HCEC 1CT (cell line): Measurements from ENCODE around the gene ADGRV1.

ENCODE experiments used
- DNase-seq: peaks from one replicate; pipeline ENCODE4 v3.0.0-alpha.2; 2017

The ADGRV1 gene

DNA sequence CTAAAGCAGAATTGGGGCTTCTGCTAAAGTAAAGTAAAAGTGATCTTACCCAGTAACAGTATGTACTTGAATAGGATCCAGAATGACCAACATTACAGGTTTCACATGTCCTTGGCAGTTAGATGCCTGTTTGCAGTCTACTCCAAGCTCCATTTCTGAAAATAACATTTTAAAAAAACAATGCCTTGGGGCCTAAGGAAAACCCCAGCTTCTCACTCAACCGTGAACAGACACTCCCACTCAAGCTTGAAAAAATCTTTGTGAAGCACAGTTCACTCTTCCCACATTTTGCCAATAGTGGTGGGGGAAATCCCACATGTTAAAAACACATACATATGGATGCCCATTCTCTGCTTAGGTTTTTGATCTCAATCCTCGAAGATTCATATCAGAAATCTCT, 520.4 kb downstream of the ADGRV1 start:
- DNase-seq: no peak

DNA sequence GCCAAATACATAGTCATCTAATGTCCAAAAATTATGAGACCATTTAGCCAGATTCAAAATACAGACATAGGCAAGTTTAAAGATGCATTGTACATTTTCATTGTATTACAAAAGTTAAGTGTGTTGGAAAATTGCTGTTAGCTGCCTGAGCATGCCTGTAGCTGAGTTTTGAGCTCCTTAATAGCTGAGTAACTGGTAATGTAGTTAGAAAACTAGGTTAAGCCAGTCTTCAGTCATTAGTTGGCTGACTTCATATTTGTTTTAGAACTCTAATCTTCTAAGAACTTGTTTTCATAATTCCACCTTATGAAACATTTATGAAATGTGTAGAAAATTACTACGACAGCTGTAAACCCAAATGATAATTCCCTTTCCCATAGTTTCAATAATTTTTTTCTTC, 531.2 kb downstream of the ADGRV1 start:
- no peak for DNase-seq

DNA sequence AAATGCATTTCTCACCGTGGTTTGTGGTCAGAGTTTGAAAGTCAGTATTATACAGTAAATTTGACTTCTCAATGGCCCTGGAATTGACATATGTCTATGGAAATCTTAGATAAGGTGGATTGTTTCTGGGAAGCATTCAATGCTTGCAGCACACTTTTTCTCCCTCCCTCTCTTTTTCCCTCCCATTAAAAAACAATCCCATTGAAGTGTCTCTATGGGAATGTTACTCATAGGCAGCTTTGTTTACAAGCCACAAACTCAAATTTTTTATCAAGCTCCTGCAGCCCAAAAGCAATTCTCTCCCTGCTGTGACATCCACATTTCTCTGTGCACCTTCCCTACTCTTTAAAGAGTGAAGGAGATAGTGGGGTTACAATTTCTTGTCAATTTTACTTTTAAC, 532.4 kb downstream of the ADGRV1 start:
- no peak for DNase-seq

DNA sequence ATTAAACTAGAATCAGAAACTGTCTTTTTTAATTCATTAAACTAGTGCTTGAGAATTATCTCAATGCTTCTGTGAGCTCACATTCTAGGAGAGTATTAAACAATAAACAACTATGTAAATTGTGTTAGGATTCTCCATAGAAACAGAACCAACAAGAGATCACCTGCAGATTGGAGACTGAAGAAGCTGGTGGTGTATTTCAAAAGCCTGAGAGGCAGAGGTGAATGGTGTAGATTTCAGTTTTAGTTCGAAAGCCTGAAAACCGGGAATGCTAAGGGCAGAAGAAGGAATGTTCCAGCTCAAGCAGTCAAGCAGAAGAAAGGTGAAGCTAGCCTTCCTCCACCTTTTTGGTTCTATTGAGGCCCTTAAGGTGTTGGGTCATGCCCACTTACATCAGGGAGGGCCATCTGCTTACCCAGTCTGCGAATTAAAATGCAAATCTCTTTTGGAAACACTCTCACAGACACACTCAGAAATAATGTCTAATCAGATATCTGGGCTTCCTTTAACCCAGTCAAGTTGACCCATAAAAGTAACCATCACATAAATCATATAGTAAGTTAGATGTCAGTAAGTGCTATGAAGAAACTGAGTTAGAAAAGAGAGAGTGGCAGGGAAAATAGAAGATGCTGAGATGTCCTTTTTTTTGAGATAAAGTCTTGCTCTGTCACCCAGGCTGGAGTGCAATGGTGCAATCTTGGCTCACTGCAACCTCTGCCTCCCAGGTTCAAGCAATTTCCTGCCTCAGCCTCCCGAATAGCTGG, 533.1 kb downstream of the ADGRV1 start:
- DNase-seq: no peak

DNA sequence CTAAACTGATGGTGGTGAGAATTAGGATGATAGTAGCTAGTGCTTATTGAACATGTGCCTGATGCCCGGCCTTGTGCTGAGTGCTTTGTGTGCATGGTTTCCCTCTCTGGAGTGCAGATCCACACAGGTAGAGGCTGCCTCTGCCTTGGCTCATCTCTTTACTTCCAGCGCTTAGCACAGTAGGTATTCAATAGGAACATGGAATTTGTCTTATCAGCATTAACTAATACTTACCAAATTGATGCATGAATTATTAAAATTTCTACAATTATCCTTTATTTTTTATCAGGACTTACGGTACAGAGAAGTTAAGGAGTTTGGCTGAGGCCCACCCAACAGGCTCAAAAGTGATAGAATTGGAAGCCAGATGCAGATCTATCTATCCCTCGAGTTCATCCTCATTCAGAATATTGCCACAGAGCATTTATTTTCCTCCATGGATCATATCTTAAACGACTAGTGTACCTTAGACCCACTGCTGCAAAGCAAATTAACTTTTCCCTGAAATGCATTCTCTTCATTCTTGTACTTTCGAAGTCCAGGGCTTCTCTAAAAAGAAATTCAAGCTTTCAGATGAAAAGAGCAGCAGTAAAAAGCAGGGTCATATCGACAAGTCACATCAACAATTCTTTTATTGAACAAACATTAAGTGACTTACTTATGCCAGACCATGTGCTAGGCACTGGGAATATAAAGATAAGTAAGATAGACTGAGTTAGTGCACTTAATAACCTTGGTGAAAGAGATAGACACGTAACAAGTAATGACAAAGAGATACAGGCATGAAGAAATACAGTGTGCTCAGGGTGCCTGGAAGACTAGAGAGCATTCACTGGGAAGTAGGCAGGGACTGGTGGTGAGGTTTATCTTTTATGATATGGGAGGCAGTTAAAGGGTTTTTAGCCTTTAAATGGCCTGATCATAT, 534.5 kb downstream of the ADGRV1 start:
- DNase-seq: no peak

DNA sequence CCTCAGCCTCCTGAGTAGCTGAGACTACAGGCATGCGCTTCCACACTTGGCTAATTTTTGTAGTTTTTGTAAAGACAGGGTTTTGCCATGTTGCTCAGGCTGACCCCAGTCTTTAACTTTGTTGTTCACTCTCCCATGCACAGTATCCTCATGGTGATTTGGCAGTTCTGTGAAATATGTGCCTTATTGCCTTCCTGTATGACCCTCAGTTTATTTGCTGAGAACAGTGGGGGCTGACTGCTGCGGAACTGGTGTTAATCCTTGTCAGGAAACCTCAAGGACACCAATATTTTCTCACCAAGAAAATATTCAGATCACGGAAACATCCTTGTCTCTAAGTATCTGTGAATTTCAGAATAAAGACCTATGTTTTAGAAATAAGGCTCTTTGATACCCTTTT, 536.7 kb downstream of the ADGRV1 start:
- DNase-seq: no peak

DNA sequence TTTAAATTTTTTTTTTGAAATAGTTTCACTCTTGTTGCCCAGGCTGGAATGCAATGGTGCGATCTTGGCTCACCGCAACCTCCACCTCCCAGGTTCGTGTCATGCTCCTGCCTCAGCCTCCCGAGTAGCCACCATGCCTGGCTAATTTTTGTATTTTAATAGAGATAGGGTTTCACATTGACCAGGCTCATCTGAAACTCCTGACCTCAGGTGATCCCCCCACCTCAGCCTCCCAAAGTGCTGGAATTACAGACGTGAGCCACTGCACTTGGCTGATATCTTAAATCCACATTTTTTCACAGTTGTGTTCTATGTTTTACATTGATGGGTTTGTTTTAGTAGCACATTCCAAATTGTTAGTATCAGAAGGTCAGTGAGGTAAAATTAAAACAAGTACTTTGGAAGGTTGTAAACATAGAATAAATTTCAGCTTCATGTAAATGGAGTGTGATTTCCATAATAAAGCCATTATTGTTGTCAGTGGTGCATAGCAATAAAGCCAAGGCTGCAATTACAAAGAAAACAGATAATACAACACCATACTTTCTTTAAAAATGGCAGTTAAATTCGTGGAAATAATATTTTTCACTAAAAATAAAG, 537.3 kb downstream of the ADGRV1 start:
- no peak for DNase-seq

DNA sequence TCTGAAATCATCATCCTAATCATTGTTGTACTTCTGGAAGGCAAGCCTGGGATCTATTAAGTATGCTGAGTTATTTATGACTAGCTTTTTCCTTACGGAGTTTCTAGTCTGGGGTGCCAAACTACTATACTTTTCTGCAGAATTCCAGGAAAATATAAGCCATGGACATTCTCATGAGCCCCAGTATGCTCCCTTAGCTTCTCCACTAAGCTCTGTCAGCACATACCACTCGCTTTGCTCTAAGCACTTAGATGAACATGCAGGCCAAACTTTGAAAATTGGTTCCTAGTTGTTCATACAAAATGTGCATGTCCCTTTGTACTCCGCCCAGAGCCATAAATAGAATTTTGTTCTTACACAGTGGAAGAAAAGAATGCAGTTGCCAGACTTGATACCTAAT, 539.9 kb downstream of the ADGRV1 start:
- DNase-seq: no peak

DNA sequence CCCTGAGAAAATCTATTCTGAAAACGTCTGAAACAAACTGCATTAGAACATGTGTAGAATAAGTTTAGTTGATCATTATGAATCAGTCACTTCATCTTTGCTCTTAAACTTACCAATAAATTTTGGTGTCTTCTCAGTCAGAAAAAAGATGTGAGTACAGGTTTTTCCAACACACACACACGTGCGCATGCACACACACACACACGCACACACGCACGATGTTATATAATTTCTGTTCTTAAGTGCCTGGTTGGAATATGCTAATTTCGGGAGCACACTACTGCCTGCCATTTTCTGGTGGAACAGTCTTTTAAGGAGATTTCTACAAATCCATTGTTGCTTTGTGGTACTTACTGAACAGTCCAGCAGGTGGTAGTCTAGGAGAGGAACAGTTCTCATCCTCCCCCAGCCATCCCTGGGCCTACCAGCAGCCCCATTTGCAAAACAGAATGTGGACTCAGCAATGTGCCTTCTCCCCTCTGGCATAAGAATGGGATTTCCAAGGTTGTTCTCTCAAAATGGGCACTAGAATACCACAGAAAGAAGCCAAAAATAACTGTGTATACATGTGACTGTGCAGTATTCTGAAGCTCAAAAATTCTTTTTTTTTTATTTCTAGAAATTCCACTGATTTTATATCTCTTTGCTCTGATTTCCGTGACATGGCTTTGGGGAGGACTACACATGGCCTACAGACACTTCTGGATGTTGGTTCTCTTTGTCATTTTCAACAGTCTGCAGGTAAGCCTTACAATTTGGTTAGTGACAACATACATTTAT, 543.2 kb downstream of the ADGRV1 start:
- peak; percentile 82 for DNase-seq

DNA sequence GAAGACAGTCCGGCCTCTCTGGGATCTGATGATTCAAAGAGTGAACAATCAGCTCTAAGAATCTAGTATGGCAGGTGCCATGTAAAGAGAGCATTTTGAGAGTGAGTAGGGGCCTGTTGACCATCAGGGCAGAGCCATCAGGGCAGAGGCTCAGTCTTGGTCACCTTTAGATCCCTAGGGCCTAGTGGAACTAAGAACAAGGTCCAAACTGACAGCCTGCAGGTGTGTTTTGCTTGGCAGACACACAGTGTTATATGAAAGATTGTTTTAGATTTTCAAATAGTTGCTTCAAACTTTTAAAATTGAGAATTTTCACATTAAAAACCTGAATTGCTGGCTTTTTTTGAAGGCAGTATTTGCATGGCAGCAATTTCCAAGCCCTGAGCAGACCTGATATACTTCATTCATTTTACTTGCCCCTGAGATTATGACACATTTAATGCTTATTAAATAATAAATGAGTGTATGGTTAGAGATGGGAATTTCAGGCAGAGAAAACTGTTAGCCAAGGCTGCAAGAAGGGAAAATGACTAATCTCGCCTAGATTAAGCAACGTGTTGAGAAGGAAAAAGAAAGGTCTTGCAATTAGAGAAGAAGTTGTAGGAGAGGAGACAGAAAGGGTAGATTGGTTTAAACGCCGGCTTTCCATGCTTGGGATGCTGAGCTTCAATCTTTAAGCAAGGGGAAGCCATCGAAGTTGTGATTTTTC, 544.9 kb downstream of the ADGRV1 start:
- DNase-seq: peak; percentile 62

DNA sequence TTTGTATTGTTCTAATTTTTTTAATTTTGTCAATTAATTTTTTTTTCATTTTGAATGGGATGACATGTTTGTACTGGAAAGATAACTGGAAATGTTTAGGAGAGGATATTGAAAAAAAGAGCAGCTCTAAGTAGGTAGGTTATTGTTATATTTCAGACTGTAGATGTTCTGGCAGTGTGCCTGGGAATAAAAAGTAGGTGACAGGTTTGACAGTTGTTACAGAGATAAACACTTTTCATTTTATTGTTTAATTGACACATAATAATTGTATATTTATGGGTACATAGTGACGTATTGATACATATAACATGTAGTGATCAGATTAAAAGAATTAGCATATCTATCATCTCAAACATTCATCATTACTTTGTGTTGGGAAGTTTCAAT, 545.5 kb downstream of the ADGRV1 start:
- DNase-seq: no peak

DNA sequence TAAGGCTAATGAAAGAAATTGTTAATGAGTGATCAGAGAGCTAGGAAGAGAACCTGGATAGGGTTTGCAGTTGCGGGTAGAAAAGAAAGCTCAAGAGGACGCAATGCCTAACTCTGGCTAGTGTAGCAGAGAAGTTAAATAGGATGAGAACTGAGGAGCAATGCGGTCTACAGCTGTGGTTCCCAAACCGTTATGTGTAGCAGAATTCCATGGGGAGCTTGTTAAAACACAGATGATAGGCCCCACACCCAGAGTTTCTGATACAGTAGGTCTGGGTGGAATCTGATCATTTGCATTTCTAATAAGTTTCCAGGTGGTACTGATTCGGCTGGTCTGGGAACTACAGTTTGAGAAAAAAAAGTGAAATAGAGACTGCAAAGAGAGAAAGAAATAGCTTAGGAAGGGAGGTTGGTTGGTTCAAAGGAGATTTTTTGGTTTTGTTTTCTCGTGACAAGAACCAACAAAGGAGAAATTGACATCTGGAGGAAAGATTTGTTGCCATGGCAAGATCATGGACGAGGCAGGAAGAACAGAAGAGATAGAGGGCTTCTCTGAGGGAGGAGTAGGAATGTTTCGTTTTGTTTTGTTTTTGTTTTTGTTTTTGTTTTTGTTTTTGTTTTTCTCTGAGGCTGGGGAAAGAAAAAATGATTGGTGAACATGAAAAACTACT, 548.4 kb downstream of the ADGRV1 start:
- no peak for DNase-seq

DNA sequence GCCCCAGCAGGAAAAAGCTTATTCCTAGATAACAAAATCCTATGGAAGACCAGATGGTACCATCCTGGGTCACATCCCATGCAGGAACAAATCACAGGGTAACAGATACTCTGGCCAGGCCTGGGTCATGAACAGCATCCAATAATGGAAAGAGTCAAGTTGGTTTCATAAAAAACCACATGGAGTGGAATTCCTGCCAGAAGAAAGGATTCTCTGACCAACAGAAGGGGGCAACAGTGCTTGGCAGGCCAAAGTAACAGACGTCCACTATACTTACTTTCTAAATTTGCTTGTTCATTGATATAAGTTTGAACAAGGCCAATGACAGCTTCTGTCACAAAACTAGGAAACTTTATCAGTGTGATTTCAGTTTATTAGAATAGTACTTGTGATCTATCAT, 551.0 kb downstream of the ADGRV1 start:
- DNase-seq: peak; percentile 26

DNA sequence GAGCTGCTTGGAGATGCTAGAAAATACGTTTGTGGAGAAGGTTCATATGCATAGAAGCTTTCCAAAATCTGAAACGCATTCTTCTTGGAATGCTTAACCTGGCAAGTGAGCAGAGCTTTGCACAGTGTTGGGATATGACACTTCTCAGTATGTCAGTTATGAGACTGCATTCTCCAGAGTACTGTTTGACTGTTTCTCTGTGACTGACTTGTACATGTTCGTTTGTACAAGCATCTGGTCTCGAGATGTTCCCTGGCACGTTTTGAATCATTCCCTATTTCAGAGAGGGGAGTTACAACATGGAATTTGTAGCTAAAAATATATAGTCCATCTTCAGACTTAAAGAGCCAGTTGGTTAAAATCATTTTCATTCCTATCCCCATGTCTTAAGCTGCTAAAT, 552.1 kb downstream of the ADGRV1 start:
- DNase-seq: no peak

DNA sequence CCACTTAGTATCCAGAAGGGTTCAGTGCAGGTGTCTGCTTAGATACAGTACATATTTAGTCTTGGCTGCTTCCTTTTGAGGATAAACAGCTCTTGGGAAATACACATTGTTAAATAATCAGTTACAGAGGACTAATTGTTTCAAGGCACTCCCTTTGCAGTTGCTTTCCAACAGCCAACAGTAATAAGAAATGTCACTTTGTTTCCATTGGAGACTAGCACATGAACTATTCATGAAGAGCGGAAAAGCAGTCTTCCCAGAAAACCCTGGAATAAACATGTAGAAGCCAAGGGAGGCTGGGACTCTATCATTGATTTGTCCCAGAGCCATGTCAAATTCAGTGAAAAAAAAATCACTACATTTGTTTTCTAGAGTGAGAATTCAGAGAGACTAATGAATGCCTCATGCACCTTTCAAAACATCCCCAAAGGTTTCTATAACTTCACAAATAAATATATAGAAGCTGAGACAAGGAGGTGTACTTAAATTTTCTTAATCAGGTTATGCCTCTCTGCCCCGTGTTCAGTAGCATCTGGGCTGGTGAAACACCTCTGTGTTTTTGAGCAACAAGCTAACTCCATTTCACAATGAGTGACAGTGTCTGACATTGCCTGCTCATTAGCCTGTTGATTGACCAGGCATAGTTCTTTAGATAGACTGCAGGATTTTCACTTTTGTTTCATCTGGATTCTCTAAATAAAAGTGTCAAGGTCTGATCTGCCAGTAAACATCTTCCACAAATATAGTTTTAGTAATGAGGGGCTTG, 553.1 kb downstream of the ADGRV1 start:
- no peak for DNase-seq

DNA sequence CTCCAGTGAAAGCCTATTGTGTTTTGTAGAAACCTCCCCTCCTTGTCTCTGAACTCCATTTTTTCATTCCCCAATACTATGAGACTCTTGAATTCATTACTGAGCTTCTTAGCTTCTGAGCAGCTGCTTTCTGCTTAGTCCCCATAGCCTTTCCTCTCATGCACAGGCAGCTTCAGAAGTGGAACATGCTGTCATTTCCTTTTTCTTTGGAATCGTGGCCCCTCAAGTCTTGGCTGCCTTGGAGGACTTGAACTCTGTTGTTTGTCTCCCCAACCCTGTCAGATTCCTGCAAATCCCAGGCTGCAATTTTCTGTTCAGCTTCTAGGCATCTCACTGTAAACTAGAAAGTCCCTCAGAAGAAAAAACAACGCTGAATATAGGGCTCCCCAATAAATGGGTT, 556.1 kb downstream of the ADGRV1 start:
- DNase-seq: no peak

DNA sequence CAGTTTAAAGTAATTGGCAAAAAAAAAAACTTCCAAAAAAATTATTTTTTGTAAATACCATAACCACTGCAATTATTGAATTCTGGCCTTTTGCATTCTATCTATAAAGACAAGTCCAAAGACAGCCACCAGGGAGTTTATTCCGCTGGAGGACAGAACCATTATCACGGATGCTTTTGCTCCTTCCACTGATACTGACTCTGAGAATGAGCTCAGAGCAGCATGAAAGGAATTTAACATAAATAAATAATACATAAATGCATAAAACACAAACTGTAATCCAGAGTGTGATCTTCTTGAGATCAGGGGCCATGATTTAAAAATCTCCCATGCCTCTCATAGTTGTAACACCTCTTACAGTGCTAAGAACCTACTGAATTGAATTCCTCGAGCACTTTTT, 559.8 kb downstream of the ADGRV1 start:
- no peak for DNase-seq

DNA sequence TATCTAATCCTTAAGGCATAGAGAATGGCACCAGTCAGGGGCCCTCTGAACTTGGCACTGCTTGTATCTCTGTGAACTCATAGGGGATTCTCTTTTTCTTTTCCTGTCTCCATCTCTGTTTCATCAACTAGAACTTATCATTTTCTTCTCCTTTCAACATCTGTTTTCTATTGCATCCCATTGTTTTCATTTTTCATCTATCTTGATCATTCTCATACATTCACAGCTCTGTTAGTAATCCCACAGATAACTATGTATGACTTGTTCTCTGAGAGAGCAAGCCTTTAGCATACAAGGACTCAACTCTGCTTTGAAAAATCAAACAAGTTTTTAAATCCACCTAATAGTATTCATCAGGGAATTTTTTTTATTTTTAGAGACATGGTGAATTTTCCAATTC, 560.2 kb downstream of the ADGRV1 start:
- DNase-seq: no peak

DNA sequence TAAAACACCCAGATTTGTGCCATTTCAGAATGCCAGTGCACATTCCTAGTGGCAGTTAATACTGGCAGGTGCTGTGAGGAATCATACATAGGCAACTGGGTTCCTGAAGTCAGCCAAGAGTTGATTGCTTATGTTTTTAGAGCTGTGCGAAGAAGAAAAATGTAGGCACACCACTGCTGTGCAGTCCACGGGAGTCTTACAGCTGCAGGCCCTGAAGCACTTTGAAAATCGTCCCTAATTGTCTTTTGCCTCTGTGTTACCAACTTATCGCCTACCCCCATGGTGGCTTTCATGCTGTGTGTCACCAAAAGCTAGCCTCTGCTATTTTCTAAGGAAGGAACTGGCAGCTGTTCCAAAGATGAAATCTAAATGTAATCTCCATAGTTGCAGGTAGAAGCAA, 560.6 kb downstream of the ADGRV1 start:
- no peak for DNase-seq

DNA sequence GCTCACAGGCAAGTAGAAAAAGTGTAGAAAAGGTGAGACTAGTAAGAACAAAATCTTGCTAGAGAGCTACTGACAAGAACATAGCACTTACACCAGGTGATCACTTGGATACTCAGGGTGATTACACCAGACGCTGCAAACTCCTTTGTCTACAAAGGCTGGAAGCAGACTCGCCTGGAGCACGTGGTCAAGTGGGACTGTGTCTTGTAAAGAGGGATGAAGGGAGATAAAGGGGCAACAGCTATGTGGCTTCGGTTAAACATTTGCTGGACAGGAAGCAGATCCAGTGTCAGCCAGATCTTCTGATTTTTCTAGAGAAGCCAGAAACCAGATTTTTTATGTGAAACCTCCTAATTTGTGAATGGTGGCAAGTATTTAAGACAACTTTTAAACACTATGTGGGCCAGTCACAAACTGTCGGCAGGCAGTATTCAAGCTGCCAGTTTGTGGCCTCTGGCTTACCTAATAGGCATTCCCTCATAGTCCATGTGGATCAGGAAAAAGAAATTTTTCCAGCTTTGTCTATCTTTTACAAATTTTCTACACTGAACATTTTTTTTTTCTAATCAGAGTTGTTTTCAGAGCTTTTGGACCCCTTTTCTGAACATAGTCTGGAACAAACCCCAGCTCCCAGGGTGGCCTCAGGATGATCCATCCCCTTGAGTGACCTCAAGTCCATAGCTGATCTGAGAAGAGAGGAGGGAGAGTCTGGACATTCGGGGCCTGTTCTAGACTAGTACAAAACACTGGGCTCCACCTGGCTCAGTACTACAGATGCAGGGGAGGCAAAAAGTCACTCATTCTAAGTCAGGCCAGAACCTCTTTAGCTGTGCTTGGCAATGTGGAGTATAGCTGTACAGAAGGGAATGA, 561.6 kb downstream of the ADGRV1 start:
- no peak for DNase-seq
